H1 (cell line): Measurements from ENCODE around the gene NIN. TPM values are rescaled to one million over a fixed set of nuclear protein-coding genes. Genes with fewer than 3 reads are reported as not detected.

Source experiments
- CTCF ChIA-PET: fragments of 300-600 bp; sonication (Branson Sonifier 250); formaldehyde crosslinking; loops from one replicate; lab custom pipeline; 2021; ENCODE audit not compliant: partially characterized antibody; lab: Charles Lee
- POLR2A ChIA-PET: fragments of 300-600 bp; sonication (Branson Sonifier 250); formaldehyde crosslinking; loops from one replicate; lab custom pipeline; 2021; ENCODE audit warnings: inconsistent platforms; ENCODE audit not compliant: partially characterized antibody; lab: Charles Lee
- DNase-seq, 2 experiments: peaks; one replicate each; pipeline versions ENCODE4 v3.0.0 to v3.0.0-alpha.2; 2010 to 2022; ENCODE audit warnings: low spot score in 2 of 2, low read depth in 1 of 2, mixed read lengths in 1 of 2
- FAIRE-seq: peaks from 2 replicates; lab custom pipeline; 2011; peaks lifted over from hg19 to GRCh38; lab: Jason Lieb, UNC
- H2AFZ ChIP-seq: 2 replicates; pipeline ENCODE4 v1.8.1; 2012; ENCODE audit warnings: low read length, inconsistent platforms
- H2AK5ac ChIP-seq: 2 replicates; pipeline ENCODE4 v1.6.1; 2013; ENCODE audit warnings: low read depth, low read length
- H2BK120ac ChIP-seq: replicated peaks from 2 replicates; pipeline ENCODE3; 2013; ENCODE audit warnings: low read depth, low read length, inconsistent platforms
- H2BK12ac ChIP-seq: 2 replicates; pipeline ENCODE4 v1.6.1; 2013; ENCODE audit warnings: low read depth, low read length
- H2BK15ac ChIP-seq: 2 replicates; pipeline ENCODE4 v1.6.1; 2013; ENCODE audit warnings: low read length
- H2BK20ac ChIP-seq: 2 replicates; pipeline ENCODE4 v1.6.1; 2013; ENCODE audit warnings: low read length
- H2BK5ac ChIP-seq: 2 replicates; pipeline ENCODE4 v1.6.1; 2013; ENCODE audit warnings: low read depth, low read length
- H3K14ac ChIP-seq: 2 replicates; pipeline ENCODE4 v1.6.1; 2013; ENCODE audit warnings: inconsistent platforms; ENCODE audit not compliant: insufficient read length
- H3K18ac ChIP-seq: 2 replicates; pipeline ENCODE4 v1.6.1; 2013; ENCODE audit warnings: low read length; ENCODE audit errors: extremely low read depth
- H3K23ac ChIP-seq: 2 replicates; pipeline ENCODE4 v1.6.1; 2013; ENCODE audit warnings: inconsistent platforms; ENCODE audit not compliant: insufficient read length
- H3K23me2 ChIP-seq: 2 replicates; pipeline ENCODE4 v1.6.1; 2013; ENCODE audit warnings: low read depth, low read length
- H3K27ac ChIP-seq: 2 replicates; pipeline ENCODE4 v1.6.1; 2011; ENCODE audit warnings: low read depth, low read length, inconsistent platforms
- H3K27me3 ChIP-seq, 4 experiments: replicated peaks in 1 of 4; 1 replicate in 1 of 4; 2 replicates in 3 of 4; pipeline versions ENCODE4 v1.6.1 to v1.8.1; 2011 to 2013; ENCODE audit warnings: low read length in 3 of 4, mild to moderate bottlenecking in 3 of 4, inconsistent platforms in 2 of 4, mixed read lengths in 2 of 4, moderate library complexity in 1 of 4; ENCODE audit not compliant: control insufficient read depth in 3 of 4, insufficient read depth in 3 of 4; ENCODE audit errors: extremely low read depth in 1 of 4
- H3K36me3 ChIP-seq, 4 experiments: 2 replicates each; pipeline versions ENCODE4 v1.6.1 to v1.8.1; 2011 to 2013; ENCODE audit warnings: mild to moderate bottlenecking in 4 of 4, low read length in 3 of 4, moderate library complexity in 2 of 4, control low read depth in 1 of 4, inconsistent platforms in 1 of 4; ENCODE audit not compliant: insufficient read depth in 4 of 4, control insufficient read depth in 2 of 4
- H3K4ac ChIP-seq: replicated peaks from 2 replicates; pipeline ENCODE3; 2013; ENCODE audit warnings: low read length, low read depth, mixed read lengths, inconsistent platforms; ENCODE audit not compliant: insufficient read length
- H3K4me1 ChIP-seq, 4 experiments: replicated peaks in 1 of 4; 1 replicate in 1 of 4; 2 replicates in 3 of 4; pipeline versions ENCODE4 v1.6.1 to v1.8.1; 2011 to 2013; ENCODE audit warnings: low read length in 3 of 4, inconsistent platforms in 2 of 4, mixed read lengths in 1 of 4; ENCODE audit not compliant: insufficient read depth in 4 of 4, control insufficient read depth in 3 of 4
- H3K4me2 ChIP-seq, 2 experiments: 2 replicates each; pipeline versions ENCODE4 v1.6.1 to v1.8.1; 2011 to 2013; ENCODE audit warnings: low read depth in 2 of 2, low read length in 2 of 2, control low read depth in 1 of 2, inconsistent platforms in 1 of 2, mild to moderate bottlenecking in 1 of 2; ENCODE audit not compliant: insufficient read depth in 1 of 2
- H3K4me3 ChIP-seq, 4 experiments: fragments of 200-600, 300-600 bp in 1 of 4; sonication (generic), shearing (Covaris generic), sonication (Bioruptor Twin) in 1 of 4; 2 replicates each; pipeline versions ENCODE4 v1.5.1 to v1.8.1; 2011 to 2016; ENCODE audit warnings: low read length in 4 of 4, low read depth in 3 of 4, control low read depth in 2 of 4, inconsistent platforms in 2 of 4, mild to moderate bottlenecking in 2 of 4, mixed read lengths in 1 of 4, moderate library complexity in 1 of 4; ENCODE audit not compliant: insufficient read depth in 2 of 4; ENCODE audit errors: extremely low read depth in 1 of 4
- H3K56ac ChIP-seq: replicated peaks from 2 replicates; pipeline ENCODE3; 2013; ENCODE audit warnings: low read depth, mild to moderate bottlenecking, mixed read lengths, low read length, inconsistent platforms; ENCODE audit not compliant: insufficient read length
- H3K79me1 ChIP-seq: 2 replicates; pipeline ENCODE4 v1.6.1; 2013; ENCODE audit warnings: low read depth, low read length, control low read depth
- H3K79me2 ChIP-seq, 2 experiments: 2 replicates each; pipeline versions ENCODE4 v1.6.1 to v1.8.1; 2012 to 2013; ENCODE audit warnings: low read length in 2 of 2, mild to moderate bottlenecking in 2 of 2, inconsistent platforms in 1 of 2; ENCODE audit not compliant: insufficient read depth in 2 of 2, control insufficient read depth in 1 of 2
- H3K9ac ChIP-seq, 4 experiments: replicated peaks in 1 of 4; 1 replicate in 1 of 4; 2 replicates in 3 of 4; pipeline versions ENCODE4 v1.6.1 to v1.8.1; 2011 to 2013; ENCODE audit warnings: low read depth in 3 of 4, low read length in 3 of 4, control low read depth in 2 of 4, mild to moderate bottlenecking in 2 of 4, moderate library complexity in 2 of 4, inconsistent platforms in 1 of 4; ENCODE audit errors: extremely low read depth in 1 of 4
- H3K9me3 ChIP-seq, 2 experiments: 2 replicates each; pipeline versions ENCODE4 v1.6.1 to v1.8.1; 2012 to 2013; ENCODE audit warnings: mild to moderate bottlenecking in 2 of 2, moderate library complexity in 2 of 2, control low read depth in 1 of 2, inconsistent platforms in 1 of 2, low read depth in 1 of 2, low read length in 1 of 2, mixed read lengths in 1 of 2; ENCODE audit not compliant: insufficient read depth in 2 of 2
- H4K20me1 ChIP-seq, 2 experiments: replicated peaks in 1 of 2; 2 replicates each; pipeline versions ENCODE3 to v1.8.1; 2011 to 2013; ENCODE audit warnings: inconsistent platforms in 2 of 2, low read length in 2 of 2, mild to moderate bottlenecking in 1 of 2; ENCODE audit not compliant: insufficient read depth in 2 of 2, control insufficient read depth in 1 of 2
- H4K5ac ChIP-seq: 2 replicates; pipeline ENCODE4 v1.6.1; 2013; ENCODE audit warnings: low read length, low read depth, mixed read lengths, inconsistent platforms; ENCODE audit not compliant: insufficient read length
- H4K8ac ChIP-seq: 2 replicates; pipeline ENCODE4 v1.8.0; 2013; ENCODE audit warnings: mild to moderate bottlenecking, moderate library complexity, low read length, inconsistent platforms; ENCODE audit not compliant: insufficient read depth; ENCODE audit errors: extremely low read depth
- H4K91ac ChIP-seq: replicated peaks from 2 replicates; pipeline ENCODE3; 2013; ENCODE audit warnings: low read length, mixed read lengths, inconsistent platforms; ENCODE audit not compliant: insufficient read length
- BCL11A ChIP-seq, 2 experiments: IDR thresholded peaks; one replicate each; pipeline ENCODE4 v1.6.1; 2011; ENCODE audit warnings: low read depth in 2 of 2, low read length in 2 of 2, mild to moderate bottlenecking in 2 of 2
- CTBP2 ChIP-seq: IDR thresholded peaks from 2 replicates; pipeline ENCODE4 v1.7.0; 2011; ENCODE audit warnings: borderline replicate concordance, mild to moderate bottlenecking, moderate library complexity, mixed read lengths, low read length; ENCODE audit not compliant: insufficient read depth, insufficient read length
- EZH2 ChIP-seq: fragments of 200-600 bp; sonication (generic); IDR thresholded peaks from 2 replicates; pipeline ENCODE4 v1.7.1; 2012; ENCODE audit warnings: low read depth, mild to moderate bottlenecking, moderate library complexity, low read length, inconsistent platforms; ENCODE audit not compliant: severe bottlenecking
- JUN ChIP-seq: IDR thresholded peaks from 2 replicates; pipeline ENCODE4 v1.6.1; 2011; ENCODE audit warnings: low read depth, mild to moderate bottlenecking, improper control_type of control experiment, low read length
- JUND ChIP-seq: IDR thresholded peaks from 2 replicates; pipeline ENCODE4 v1.6.1; 2011; ENCODE audit warnings: mild to moderate bottlenecking, improper control_type of control experiment, low read length
- KDM1A ChIP-seq: fragments of 200-600, 300-600 bp; sonication (generic); IDR thresholded peaks from 2 replicates; pipeline ENCODE4 v1.7.1; 2016; ENCODE audit warnings: mild to moderate bottlenecking, low read length, borderline replicate concordance
- MAFK ChIP-seq: IDR thresholded peaks from 2 replicates; pipeline ENCODE4 v1.6.1; 2012; ENCODE audit warnings: low read depth, mild to moderate bottlenecking, improper control_type of control experiment, low read length
- POLR2A ChIP-seq, 2 experiments: IDR thresholded peaks; 1 replicate in 1 of 2; 2 replicates in 1 of 2; pipeline ENCODE4 v1.6.1; 2011; ENCODE audit warnings: low read depth in 2 of 2, low read length in 2 of 2, mild to moderate bottlenecking in 2 of 2; ENCODE audit errors: control extremely low read depth in 1 of 2
- RBBP5 ChIP-seq: IDR thresholded peaks from 2 replicates; pipeline ENCODE4 v1.7.1; 2012; ENCODE audit warnings: low read depth, mild to moderate bottlenecking, inconsistent platforms, low read length, moderate library complexity, borderline replicate concordance
- SAP30 ChIP-seq: fragments of 300-600 bp; sonication (generic); IDR thresholded peaks from 2 replicates; pipeline ENCODE4 v1.7.1; 2012; ENCODE audit warnings: low read length, moderate library complexity, mild to moderate bottlenecking, inconsistent platforms; ENCODE audit not compliant: insufficient read depth, insufficient replicate concordance
- SIN3A ChIP-seq, 2 experiments: IDR thresholded peaks in 1 of 2; conservative IDR thresholded peaks in 1 of 2; 2 replicates each; pipeline ENCODE4 v1.6.1; 2011 to 2012; ENCODE audit warnings: low read length in 2 of 2, improper control_type of control experiment in 1 of 2, low read depth in 1 of 2, mild to moderate bottlenecking in 1 of 2
- SIRT6 ChIP-seq: IDR thresholded peaks from one replicate; pipeline ENCODE4 v1.7.1; 2012; ENCODE audit warnings: low read length, inconsistent platforms
- SUZ12 ChIP-seq: fragments of 200-600 bp; sonication (generic); IDR thresholded peaks from 2 replicates; pipeline ENCODE4 v1.6.1; 2012; ENCODE audit warnings: mild to moderate bottlenecking, inconsistent platforms, low read length, moderate library complexity, mixed read lengths
- WGBS, 2 experiments: shearing (Covaris generic) in 1 of 2; methylation state at CpG; one replicate each; pipeline versions ENCODE4 v1.1.6 to v1.1.7; 2013 to 2015; ENCODE audit warnings: low lambda C conversion rate in 2 of 2, mixed read lengths in 2 of 2, inconsistent platforms in 1 of 2, low coverage in 1 of 2, missing lambda C conversion rate in 1 of 2; ENCODE audit not compliant: insufficient replicate concordance in 2 of 2, insufficient coverage in 1 of 2, insufficient read length in 1 of 2; ENCODE audit errors: extremely low coverage in 1 of 2, missing lambda C conversion rate in 1 of 2; 5-methylcytosine and 5-hydroxymethylcytosine counted together
- polyA plus RNA-seq, 7 experiments: library from polyadenylated mRNA; depleted of rRNA in 3 of 7; stranded (reverse) in 5 of 7; unstranded in 2 of 7; fragments of >200 nt in 5 of 7; fragments of 200-250 nt in 2 of 7; gene quantifications; 1 replicate in 5 of 7; 2 replicates in 1 of 7; 4 replicates in 1 of 7; pipeline versions ENCODE4 v1.2.1 to v1.2.3, GENCODE V29; 2011 to 2013; ENCODE audit warnings: missing spikeins in 2 of 7, mixed read lengths in 2 of 7
- total RNA-seq: library from RNA; stranded (reverse); fragmentation: NEBNext Ultra II Directional; extraction: Animal tissue kit (Norgen Biotek cat#: 25700); gene quantifications from 2 replicates; pipeline ENCODE4 v1.2.1, GENCODE V29; 2021

Gene NIN
- total and polyA plus RNA-seq, 2 of the 8 experiments (the other 6 are each of a cell fraction or from before 2014, with no cell fraction given), result 3.2 to 21.3 TPM

DNA sequence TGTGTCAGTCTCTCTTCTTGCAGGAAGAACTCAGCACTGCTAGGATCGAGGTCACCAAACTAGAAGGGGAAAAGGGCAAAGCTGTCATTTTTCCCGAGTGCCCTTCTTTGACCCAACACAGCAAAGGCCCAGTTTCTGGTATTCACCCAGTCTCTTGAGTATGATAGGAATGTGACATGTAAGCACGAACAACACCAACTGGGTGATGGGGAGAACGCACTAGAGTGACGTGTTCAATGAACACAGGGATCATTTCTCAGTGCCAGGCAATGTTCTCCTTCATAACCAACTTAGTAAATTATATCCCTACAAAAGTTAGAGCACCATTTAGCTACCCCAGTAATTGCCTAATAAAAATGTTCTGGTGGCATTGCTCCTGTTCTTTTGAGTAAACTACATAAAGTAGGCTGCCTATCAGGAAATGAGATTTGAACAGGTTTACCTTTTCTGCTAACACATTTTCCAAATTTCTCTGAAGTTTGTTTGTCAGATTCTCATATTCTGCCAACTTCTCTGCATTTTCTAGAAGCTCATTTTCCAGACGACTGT lies 64.5 kb downstream of the NIN start:
- Histone ChIP-seq H3K9ac (peak overlapping the region in 1 of 4 experiments; percentile 8; a peak in 1 of 7 replicates), H3K23me2 (no peaks in the 10 kb centered on the region; the same call in 1 of the 2 replicates), H3K27ac (no peak overlapping the region), H3K14ac (no peak overlapping the region), H3K79me1 (no peaks in the 10 kb centered on the region), H4K20me1 (no peaks in the 10 kb centered on the region), H3K36me3 (peaks cover 0 to 47% (median 37%) of the 10 kb centered on the region in 4 experiments; a peak in 7 of 8 replicates), H2AK5ac (no peak overlapping the region), H2BK5ac (no peak overlapping the region), H2BK15ac (no peak overlapping the region), H4K91ac (no peak overlapping the region), H2AFZ (no peak overlapping the region), H2BK120ac (no peak overlapping the region), H3K18ac (no peak overlapping the region), H3K79me2 (no peaks in the 10 kb centered on the region), H4K5ac (no peak overlapping the region), H2BK12ac (no peak overlapping the region), H4K8ac (no peak overlapping the region), H3K4me2 (no peak overlapping the region), H3K56ac (no peak overlapping the region), H3K4me3 (no peak overlapping the region), H3K23ac (no peak overlapping the region), H2BK20ac (no peak overlapping the region), H3K4ac (no peak overlapping the region), H3K4me1 (no peaks in the 10 kb centered on the region), H3K27me3 (no peaks in the 10 kb centered on the region), H3K9me3 (no peaks in the 10 kb centered on the region)
- no peak for FAIRE-seq
- ChIA-PET CTCF (interaction anchor here (0.6 to 8.4 kb wide), 5 partner anchors 8 to 557 kb away, joined by 3 to 102 read pairs (median 4); no protein-coding TSS in a partner anchor), POLR2A (interaction anchor here (0.6 kb wide), 2 partner anchors 52 to 124 kb away, joined by 3 to 5 read pairs; no protein-coding TSS in a partner anchor)
- no peak for DNase-seq
- 95% methylated on average over 6 of the region's 6 CpGs; no CpG with 5 or more reads in 1 of the 2 experiments for WGBS, 2 experiments
- TF ChIP-seq JUN, result no peak
- no peak for TF ChIP-seq POLR2A (IDR thresholded peaks at IDR 0.05; ENCODE audit: control extremely low read depth in 1 of 2, low read depth in 2 of 2, low read length in 2 of 2)
- TF ChIP-seq JUND, result no peak
- TF ChIP-seq RBBP5, result no peak
- TF ChIP-seq MAFK, result no peak
- TF ChIP-seq EZH2, result no peak
- TF ChIP-seq SUZ12, result no peak
- no peak for TF ChIP-seq BCL11A (IDR thresholded peaks at IDR 0.05; ENCODE audit: low read depth in 2 of 2, low read length in 2 of 2)
- TF ChIP-seq CTBP2, result no peak
- no peak for TF ChIP-seq SIN3A (conservative IDR thresholded peaks at IDR 0.05 in 1 of 2, IDR thresholded peaks at IDR 0.05 in 1 of 2; ENCODE audit: low read depth in 1 of 2, low read length in 2 of 2)
- TF ChIP-seq SIRT6, result no peak
- no peak for TF ChIP-seq SAP30
- no peak for TF ChIP-seq KDM1A
